Lower leg skin (tissue), 3 donors: ENCODE measurements around the gene MYOF.

Experiments
- POLR2A ChIP-seq, 2 donors: fragments of 450-650 bp; IDR thresholded peaks; one replicate each; pipeline ENCODE4 v1.6.1; 2016 to 2017; ENCODE audit warnings: antibody characterized with exemption in 2 of 2, mild to moderate bottlenecking in 1 of 2, moderate library complexity in 1 of 2
- TF ChIP-seq, protein P1 (sequence below), 3 donors: fragments of 450-650 bp; IDR thresholded peaks; one replicate each; pipeline ENCODE4 v1.5.1; 2016; ENCODE audit warnings: antibody characterized with exemption in 3 of 3, mild to moderate bottlenecking in 3 of 3, moderate library complexity in 2 of 3

- TF ChIP-seq, protein P1, sequence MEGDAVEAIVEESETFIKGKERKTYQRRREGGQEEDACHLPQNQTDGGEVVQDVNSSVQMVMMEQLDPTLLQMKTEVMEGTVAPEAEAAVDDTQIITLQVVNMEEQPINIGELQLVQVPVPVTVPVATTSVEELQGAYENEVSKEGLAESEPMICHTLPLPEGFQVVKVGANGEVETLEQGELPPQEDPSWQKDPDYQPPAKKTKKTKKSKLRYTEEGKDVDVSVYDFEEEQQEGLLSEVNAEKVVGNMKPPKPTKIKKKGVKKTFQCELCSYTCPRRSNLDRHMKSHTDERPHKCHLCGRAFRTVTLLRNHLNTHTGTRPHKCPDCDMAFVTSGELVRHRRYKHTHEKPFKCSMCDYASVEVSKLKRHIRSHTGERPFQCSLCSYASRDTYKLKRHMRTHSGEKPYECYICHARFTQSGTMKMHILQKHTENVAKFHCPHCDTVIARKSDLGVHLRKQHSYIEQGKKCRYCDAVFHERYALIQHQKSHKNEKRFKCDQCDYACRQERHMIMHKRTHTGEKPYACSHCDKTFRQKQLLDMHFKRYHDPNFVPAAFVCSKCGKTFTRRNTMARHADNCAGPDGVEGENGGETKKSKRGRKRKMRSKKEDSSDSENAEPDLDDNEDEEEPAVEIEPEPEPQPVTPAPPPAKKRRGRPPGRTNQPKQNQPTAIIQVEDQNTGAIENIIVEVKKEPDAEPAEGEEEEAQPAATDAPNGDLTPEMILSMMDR (IDR thresholded peaks at IDR 0.05) = no peak
- no peak for TF ChIP-seq POLR2A (IDR thresholded peaks at IDR 0.05)
These were observed 35.1 kb downstream of the MYOF start for GRCh38 chr10:93447019-93447418.
